HEK293T (cell line): Measurements from ENCODE around the gene CIT.

Experiments used
- CTCF ChIA-PET: fragments of 350-600 bp; formaldehyde crosslinking; extraction: SDS; loops from one replicate; lab custom pipeline; 2021; ENCODE audit warnings: antibody characterized with exemption, inconsistent platforms; lab: Yijun Ruan, JAX
- POLR2A ChIA-PET: fragments of 350-600 bp; formaldehyde crosslinking; extraction: SDS; loops from one replicate; lab custom pipeline; 2020; ENCODE audit warnings: antibody characterized with exemption, inconsistent platforms; lab: Yijun Ruan, JAX
- DNase-seq: peaks from one replicate; pipeline ENCODE4 v3.0.0; 2012; ENCODE audit warnings: mixed read lengths; ENCODE audit errors: extremely low spot score
- ARNT ChIP-seq: fragments of 450-650 bp; IDR thresholded peaks from 2 replicates; pipeline ENCODE4 v1.6.1; 2017; ENCODE audit warnings: mild to moderate bottlenecking
- BHLHE40 ChIP-seq: fragments of 450-650 bp; IDR thresholded peaks from 2 replicates; pipeline ENCODE4 v1.6.1; 2016; ENCODE audit warnings: mild to moderate bottlenecking, moderate library complexity, borderline replicate concordance
- CTBP1 ChIP-seq: fragments of 450-650 bp; IDR thresholded peaks from 2 replicates; pipeline ENCODE4 v1.6.1; 2016; ENCODE audit warnings: borderline replicate concordance
- ELF4 ChIP-seq: fragments of 450-650 bp; IDR thresholded peaks from 2 replicates; pipeline ENCODE4 v1.6.1; 2017; ENCODE audit warnings: antibody characterized with exemption
- FOXA1 ChIP-seq: fragments of 450-650 bp; IDR thresholded peaks from 2 replicates; pipeline ENCODE4 v1.6.1; 2016; ENCODE audit warnings: mild to moderate bottlenecking
- FOXK2 ChIP-seq: fragments of 450-650 bp; IDR thresholded peaks from 2 replicates; pipeline ENCODE4 v1.6.1; 2016; ENCODE audit warnings: mild to moderate bottlenecking
- FOXM1 ChIP-seq: fragments of 450-650 bp; IDR thresholded peaks from 2 replicates; pipeline ENCODE4 v1.6.1; 2017; ENCODE audit warnings: mild to moderate bottlenecking, borderline replicate concordance
- HDGF ChIP-seq: fragments of 450-650 bp; IDR thresholded peaks from 2 replicates; pipeline ENCODE4 v1.6.1; 2017; ENCODE audit warnings: antibody characterized with exemption, borderline replicate concordance
- L3MBTL2 ChIP-seq: fragments of 450-650 bp; conservative IDR thresholded peaks from 2 replicates; pipeline ENCODE4 v1.6.1; 2016; ENCODE audit warnings: mild to moderate bottlenecking
- LEF1 ChIP-seq: fragments of 450-650 bp; IDR thresholded peaks from 2 replicates; pipeline ENCODE4 v1.6.1; 2017; ENCODE audit warnings: mild to moderate bottlenecking, borderline replicate concordance
- NFRKB ChIP-seq: fragments of 450-650 bp; IDR thresholded peaks from 2 replicates; pipeline ENCODE4 v1.6.1; 2016; ENCODE audit warnings: mild to moderate bottlenecking, moderate library complexity
- SP1 ChIP-seq: fragments of 450-650 bp; IDR thresholded peaks from 2 replicates; pipeline ENCODE4 v1.6.1; 2017
- SUZ12 ChIP-seq: fragments of 450-650 bp; IDR thresholded peaks from 2 replicates; pipeline ENCODE4 v1.6.1; 2016; ENCODE audit warnings: mild to moderate bottlenecking
- TARDBP ChIP-seq: fragments of 450-650 bp; IDR thresholded peaks from 2 replicates; pipeline ENCODE4 v1.6.1; 2016
- ZNF384 ChIP-seq: fragments of 450-650 bp; IDR thresholded peaks from 2 replicates; pipeline ENCODE4 v1.6.1; 2016
- TF ChIP-seq, protein P1 (sequence below): fragments of 450-650 bp; IDR thresholded peaks from 2 replicates; pipeline ENCODE4 v1.6.1; 2016

The CIT gene

DNA sequence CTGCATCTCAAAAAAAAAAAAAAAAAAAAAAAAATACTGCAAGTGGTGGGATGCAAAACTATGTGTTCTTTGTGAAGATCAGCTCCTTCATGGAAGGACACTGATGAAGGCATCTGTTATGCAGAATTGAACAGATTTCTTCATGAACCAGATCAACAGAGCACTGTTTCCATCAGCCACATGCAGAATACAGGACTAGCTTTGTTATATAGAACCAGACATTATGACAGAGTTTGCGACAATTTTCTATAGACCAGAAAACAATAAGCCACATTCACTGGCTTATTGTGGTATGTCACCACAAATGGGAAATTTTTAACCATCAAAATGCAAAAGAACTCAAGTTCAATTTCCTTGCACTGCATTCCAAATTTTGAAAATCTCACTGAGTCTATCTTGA lies 34.7 kb downstream of the CIT start:
- no peak for TF ChIP-seq SUZ12
- TF ChIP-seq HDGF, result no peak
- TF ChIP-seq ZNF384, result no peak
- TF ChIP-seq, protein P1, sequence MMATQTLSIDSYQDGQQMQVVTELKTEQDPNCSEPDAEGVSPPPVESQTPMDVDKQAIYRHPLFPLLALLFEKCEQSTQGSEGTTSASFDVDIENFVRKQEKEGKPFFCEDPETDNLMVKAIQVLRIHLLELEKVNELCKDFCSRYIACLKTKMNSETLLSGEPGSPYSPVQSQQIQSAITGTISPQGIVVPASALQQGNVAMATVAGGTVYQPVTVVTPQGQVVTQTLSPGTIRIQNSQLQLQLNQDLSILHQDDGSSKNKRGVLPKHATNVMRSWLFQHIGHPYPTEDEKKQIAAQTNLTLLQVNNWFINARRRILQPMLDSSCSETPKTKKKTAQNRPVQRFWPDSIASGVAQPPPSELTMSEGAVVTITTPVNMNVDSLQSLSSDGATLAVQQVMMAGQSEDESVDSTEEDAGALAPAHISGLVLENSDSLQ, result no peak
- no peak for TF ChIP-seq FOXA1
- TF ChIP-seq ELF4, result no peak
- no peak for TF ChIP-seq LEF1
- no peak for TF ChIP-seq CTBP1
- TF ChIP-seq L3MBTL2, result no peak
- TF ChIP-seq FOXK2, result no peak
- ChIA-PET POLR2A (no interaction called here), CTCF (no interaction called here)
- no peak for DNase-seq

DNA sequence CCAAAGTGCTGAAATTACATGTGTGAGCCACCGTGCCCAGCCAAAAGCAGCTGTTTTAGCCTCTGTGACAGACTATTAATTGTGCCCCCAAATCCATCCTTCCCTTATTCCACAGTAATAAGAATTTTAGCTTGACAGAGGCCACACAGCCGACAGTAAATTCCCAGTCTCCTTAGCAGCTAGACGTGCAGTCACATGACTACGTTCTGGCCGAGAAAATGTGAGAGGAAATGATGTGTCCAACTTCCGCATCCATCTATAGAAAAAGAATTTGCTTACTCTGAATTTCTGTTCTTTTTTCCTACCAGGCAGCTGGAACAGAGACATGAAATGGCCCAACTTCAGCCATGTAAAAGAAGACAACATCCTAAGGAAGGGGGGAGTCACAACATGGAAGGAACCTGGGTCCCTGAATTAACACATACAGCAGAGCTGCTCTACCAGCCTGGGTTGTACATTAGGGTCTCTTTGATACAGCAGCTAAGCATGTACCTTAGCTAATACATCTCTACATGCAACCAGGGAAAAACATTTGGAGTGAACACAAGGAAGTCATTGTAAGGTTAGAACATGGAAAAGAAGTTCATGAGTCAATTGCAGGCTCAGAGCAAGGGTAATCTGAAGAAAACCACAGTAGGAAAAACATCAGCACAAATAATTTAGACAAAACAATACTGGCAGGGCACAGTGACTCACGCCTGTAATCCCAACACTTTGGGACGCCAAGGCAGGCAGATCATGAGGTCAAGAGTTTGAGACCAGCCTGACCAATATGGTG lies 35.5 kb downstream of the CIT start:
- TF ChIP-seq CTBP1 (no peak), HDGF (no peak), NFRKB (no peak), BHLHE40 (no peak), ARNT (no peak), SUZ12 (no peak)
- no peak for DNase-seq
- CTCF ChIA-PET, result no interaction called here
- POLR2A ChIA-PET, result no interaction called here

DNA sequence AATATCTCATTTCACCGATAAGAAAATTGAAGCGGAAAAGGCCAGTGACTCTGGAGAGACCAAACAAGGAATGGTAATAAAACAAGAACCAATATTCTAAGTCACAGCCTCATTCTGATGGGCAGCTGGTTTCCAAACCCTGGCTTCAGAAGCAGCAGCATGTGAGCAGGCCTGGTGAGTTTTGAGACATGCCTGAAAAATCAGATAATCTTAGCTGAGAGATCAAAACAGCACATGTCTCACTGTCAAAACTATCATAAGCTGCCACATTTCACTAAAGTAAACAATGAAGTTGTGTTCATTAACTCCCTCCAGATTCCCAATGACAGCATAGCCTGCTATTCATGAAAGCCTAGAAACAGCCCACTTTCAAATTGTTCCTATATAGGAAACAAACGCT lies 36.5 kb downstream of the CIT start:
- TF ChIP-seq SUZ12 (no peak), FOXM1 (no peak), BHLHE40 (no peak), FOXA1 (no peak), ZNF384 (no peak), NFRKB (no peak), L3MBTL2 (no peak), SP1 (no peak), ARNT (no peak), FOXK2 (no peak)
- ChIA-PET CTCF (no interaction called here), POLR2A (no interaction called here)
- no peak for DNase-seq

DNA sequence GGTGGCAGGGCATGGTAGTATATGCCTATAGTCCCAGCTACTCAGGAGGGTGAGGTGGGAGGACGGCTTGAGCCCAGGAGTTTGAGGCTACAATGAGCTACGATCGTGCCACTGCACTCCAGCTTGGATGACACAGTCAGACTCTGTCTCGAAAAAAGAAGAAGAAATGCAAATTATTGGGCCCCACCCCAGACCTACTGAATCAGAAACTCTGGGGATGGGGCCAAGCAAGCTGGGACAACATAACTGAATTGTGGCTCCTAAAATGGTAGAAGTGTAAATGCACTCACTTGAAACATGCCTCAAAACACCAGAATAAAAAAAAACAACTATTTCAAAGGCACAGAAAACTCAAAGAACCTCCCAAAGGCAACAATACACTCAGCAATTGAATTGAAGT lies 37.0 kb downstream of the CIT start:
- ChIA-PET POLR2A (no interaction called here), CTCF (no interaction called here)
- TF ChIP-seq ZNF384 (no peak), SUZ12 (no peak), CTBP1 (no peak), FOXA1 (no peak), NFRKB (no peak), TARDBP (no peak), ELF4 (no peak), ARNT (no peak), FOXK2 (no peak), LEF1 (no peak), L3MBTL2 (no peak), HDGF (no peak), FOXM1 (no peak), SP1 (no peak), BHLHE40 (no peak)
- TF ChIP-seq, protein P1, result no peak
- no peak for DNase-seq

DNA sequence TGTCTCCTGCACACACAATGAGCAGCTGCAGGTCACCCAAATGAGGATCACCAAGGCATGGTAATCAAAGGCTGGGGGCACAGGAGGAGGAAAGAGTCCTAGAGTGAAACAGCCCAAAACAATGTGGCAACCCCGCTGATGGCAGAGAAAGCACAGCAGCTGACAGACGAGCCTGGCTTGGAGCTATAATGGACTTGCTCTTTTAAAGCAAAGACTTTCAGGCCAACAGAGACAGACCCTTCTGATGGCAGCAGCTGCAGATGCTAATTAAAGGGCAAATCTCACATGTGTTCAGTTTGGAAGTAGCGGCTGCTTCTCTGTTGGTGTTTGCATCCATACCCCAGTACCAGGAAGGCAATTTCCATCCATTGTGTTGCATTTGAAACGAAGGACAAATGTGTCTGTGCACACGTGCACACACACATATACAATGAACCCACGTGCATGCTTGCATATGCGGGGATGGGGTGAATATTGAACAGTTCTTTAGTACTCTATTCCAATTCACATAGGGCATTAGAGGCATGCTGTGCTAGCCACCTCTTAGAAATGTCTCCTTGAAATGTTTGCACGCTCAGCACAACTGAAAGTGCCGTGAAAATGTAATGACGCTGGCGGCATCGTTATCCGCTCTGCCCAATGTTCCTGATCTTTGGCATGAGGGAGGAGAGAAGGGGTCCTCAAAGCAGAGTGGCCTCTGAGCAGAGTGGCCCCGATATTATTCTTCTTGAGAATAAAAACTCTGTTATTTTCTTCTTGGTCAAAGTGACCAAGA lies 38.1 kb downstream of the CIT start:
- ChIA-PET POLR2A (no interaction called here), CTCF (no interaction called here)
- DNase-seq, result no peak
- TF ChIP-seq FOXK2, result no peak
- no peak for TF ChIP-seq NFRKB
- TF ChIP-seq FOXA1, result no peak
- no peak for TF ChIP-seq FOXM1
- no peak for TF ChIP-seq TARDBP
- TF ChIP-seq SP1, result no peak
- TF ChIP-seq HDGF, result no peak
- TF ChIP-seq CTBP1, result no peak
- TF ChIP-seq, protein P1, result no peak

DNA sequence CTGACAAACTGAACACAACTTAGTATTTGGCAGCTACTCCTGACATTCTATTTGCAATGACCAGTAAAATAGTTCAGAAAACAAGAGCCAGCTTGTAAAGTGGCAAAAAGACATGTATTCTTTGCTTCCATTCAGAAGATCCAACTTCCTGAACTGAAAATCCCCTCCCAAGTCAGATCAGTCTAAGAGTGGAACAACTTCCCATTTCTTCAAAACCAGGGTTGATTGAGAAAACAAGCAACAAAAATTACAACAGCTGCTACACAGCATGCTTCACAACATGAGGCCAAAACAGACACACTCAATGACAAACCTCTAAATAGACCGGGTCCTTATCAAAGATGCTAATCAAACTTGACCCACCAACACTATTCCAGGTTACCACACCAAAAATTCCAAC lies 40.3 kb downstream of the CIT start:
- no peak for DNase-seq
- ChIA-PET CTCF (no interaction called here), POLR2A (no interaction called here)
- TF ChIP-seq CTBP1 (no peak), NFRKB (no peak), FOXM1 (no peak), FOXK2 (no peak), ARNT (no peak), LEF1 (no peak), FOXA1 (no peak), HDGF (no peak), L3MBTL2 (no peak), BHLHE40 (no peak), ELF4 (no peak)
